ENCODE measurements around the gene DERA.

The DERA gene

DNA sequence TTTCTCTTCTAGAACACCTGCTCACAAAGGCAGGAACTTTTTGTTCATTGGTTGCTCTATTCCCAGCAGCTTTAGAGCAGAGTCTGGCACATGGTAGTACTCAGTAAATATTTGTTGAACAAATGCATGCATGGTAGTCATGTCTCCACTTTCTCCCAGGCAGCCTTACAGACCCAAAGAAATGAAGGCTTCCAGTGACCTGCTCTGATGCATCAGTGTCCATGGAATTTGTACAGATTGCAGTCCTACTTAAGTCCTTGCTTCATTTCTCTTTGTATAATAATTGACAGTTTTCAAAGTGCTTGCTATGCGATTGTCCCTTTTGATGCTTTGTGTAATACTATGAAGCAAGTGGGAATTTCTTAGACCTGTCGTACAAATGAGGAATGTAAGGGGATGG, 119.6 kb downstream of the DERA start:
- TF ChIP-seq BCL11B (tag by site-specific recombination; IDR thresholded peaks at IDR 0.05; ENCODE audit: low read depth) (no peak), ZNF560 (tag by site-specific recombination; IDR thresholded peaks at IDR 0.05; ENCODE audit: borderline replicate concordance) (no peak), KLF10 (tag by site-specific recombination; IDR thresholded peaks at IDR 0.05) (no peak), ZSCAN16 (tag by site-specific recombination; IDR thresholded peaks at IDR 0.05) (no peak), ZNF473 (tag by site-specific recombination; IDR thresholded peaks at IDR 0.05) (no peak), ZNF335 (tag by site-specific recombination; conservative IDR thresholded peaks at IDR 0.05) (no peak), ZNF785 (tag by site-specific recombination; IDR thresholded peaks at IDR 0.05) (no peak), ZNF548 (tag by site-specific recombination; IDR thresholded peaks at IDR 0.05) (no peak), YY2 (tag by site-specific recombination; IDR thresholded peaks at IDR 0.05) (no peak), SP7 (tag by site-specific recombination; IDR thresholded peaks at IDR 0.05) (no peak), FEZF1 (tag by site-specific recombination; IDR thresholded peaks at IDR 0.05) (no peak), ZNF138 (tag by site-specific recombination; IDR thresholded peaks at IDR 0.05; ENCODE audit: borderline replicate concordance) (no peak), ZNF280D (tag by site-specific recombination; IDR thresholded peaks at IDR 0.05) (no peak), ZNF843 (tag by site-specific recombination; IDR thresholded peaks at IDR 0.05) (no peak), ZNF416 (tag by site-specific recombination; IDR thresholded peaks at IDR 0.05) (no peak), ZNF394 (tag by site-specific recombination; IDR thresholded peaks at IDR 0.05; ENCODE audit: borderline replicate concordance) (no peak), ZNF350 (tag by site-specific recombination; IDR thresholded peaks at IDR 0.05) (no peak)
- TF ChIP-seq, protein P1, sequence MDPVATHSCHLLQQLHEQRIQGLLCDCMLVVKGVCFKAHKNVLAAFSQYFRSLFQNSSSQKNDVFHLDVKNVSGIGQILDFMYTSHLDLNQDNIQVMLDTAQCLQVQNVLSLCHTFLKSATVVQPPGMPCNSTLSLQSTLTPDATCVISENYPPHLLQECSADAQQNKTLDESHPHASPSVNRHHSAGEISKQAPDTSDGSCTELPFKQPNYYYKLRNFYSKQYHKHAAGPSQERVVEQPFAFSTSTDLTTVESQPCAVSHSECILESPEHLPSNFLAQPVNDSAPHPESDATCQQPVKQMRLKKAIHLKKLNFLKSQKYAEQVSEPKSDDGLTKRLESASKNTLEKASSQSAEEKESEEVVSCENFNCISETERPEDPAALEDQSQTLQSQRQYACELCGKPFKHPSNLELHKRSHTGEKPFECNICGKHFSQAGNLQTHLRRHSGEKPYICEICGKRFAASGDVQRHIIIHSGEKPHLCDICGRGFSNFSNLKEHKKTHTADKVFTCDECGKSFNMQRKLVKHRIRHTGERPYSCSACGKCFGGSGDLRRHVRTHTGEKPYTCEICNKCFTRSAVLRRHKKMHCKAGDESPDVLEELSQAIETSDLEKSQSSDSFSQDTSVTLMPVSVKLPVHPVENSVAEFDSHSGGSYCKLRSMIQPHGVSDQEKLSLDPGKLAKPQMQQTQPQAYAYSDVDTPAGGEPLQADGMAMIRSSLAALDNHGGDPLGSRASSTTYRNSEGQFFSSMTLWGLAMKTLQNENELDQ (tag by site-specific recombination; IDR thresholded peaks at IDR 0.05; ENCODE audit: low read depth) = no peak
- TF ChIP-seq, protein P2, sequence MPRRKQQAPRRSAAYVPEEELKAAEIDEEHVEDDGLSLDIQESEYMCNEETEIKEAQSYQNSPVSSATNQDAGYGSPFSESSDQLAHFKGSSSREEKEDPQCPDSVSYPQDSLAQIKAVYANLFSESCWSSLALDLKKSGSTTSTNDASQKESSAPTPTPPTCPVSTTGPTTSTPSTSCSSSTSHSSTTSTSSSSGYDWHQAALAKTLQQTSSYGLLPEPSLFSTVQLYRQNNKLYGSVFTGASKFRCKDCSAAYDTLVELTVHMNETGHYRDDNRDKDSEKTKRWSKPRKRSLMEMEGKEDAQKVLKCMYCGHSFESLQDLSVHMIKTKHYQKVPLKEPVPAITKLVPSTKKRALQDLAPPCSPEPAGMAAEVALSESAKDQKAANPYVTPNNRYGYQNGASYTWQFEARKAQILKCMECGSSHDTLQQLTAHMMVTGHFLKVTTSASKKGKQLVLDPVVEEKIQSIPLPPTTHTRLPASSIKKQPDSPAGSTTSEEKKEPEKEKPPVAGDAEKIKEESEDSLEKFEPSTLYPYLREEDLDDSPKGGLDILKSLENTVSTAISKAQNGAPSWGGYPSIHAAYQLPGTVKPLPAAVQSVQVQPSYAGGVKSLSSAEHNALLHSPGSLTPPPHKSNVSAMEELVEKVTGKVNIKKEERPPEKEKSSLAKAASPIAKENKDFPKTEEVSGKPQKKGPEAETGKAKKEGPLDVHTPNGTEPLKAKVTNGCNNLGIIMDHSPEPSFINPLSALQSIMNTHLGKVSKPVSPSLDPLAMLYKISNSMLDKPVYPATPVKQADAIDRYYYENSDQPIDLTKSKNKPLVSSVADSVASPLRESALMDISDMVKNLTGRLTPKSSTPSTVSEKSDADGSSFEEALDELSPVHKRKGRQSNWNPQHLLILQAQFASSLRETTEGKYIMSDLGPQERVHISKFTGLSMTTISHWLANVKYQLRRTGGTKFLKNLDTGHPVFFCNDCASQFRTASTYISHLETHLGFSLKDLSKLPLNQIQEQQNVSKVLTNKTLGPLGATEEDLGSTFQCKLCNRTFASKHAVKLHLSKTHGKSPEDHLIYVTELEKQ (tag by site-specific recombination; IDR thresholded peaks at IDR 0.05; ENCODE audit: borderline replicate concordance) = no peak
- TF ChIP-seq, protein P3, sequence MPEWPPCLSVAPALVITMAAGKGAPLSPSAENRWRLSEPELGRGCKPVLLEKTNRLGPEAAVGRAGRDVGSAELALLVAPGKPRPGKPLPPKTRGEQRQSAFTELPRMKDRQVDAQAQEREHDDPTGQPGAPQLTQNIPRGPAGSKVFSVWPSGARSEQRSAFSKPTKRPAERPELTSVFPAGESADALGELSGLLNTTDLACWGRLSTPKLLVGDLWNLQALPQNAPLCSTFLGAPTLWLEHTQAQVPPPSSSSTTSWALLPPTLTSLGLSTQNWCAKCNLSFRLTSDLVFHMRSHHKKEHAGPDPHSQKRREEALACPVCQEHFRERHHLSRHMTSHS (tag by site-specific recombination; IDR thresholded peaks at IDR 0.05) = no peak
- CTCF ChIA-PET = no interaction called here

More for the DNA sequence above, 119.6 kb downstream of the DERA start:
- Histone ChIP-seq H3K36me3 (ENCODE audit: control insufficient read depth in 2 of 2, insufficient read depth in 1 of 2, low read length in 2 of 2) (no peaks in the 10 kb centered on the region), H3K27ac (ENCODE audit: extremely low read depth, low read depth, low read length) (no peak overlapping the region), H3K4me1 (ENCODE audit: control insufficient read depth, insufficient read depth, low read length) (no peaks in the 10 kb centered on the region), H3K4me3 (ENCODE audit: low read depth, low read length) (no peak overlapping the region), H3K9me3 (ENCODE audit: control insufficient read depth, insufficient read depth, low read depth, low read length) (no peaks in the 10 kb centered on the region)
- POLR2A ChIA-PET = no interaction called here

Data from HEK293 (cell line).